ENCODE results near the gene MEF2D. TPM values are rescaled to one million over a fixed set of nuclear protein-coding genes. Genes with fewer than 3 reads are reported as not detected.
A peak's percentile ranks its signal among the peaks of the same experiment; 100 is the strongest.

MEF2D gene
- polyA plus RNA-seq, 1 donor (not counting 4 experiments of a cell fraction or from before 2014, with no cell fraction given), result 9.3 TPM

DNA sequence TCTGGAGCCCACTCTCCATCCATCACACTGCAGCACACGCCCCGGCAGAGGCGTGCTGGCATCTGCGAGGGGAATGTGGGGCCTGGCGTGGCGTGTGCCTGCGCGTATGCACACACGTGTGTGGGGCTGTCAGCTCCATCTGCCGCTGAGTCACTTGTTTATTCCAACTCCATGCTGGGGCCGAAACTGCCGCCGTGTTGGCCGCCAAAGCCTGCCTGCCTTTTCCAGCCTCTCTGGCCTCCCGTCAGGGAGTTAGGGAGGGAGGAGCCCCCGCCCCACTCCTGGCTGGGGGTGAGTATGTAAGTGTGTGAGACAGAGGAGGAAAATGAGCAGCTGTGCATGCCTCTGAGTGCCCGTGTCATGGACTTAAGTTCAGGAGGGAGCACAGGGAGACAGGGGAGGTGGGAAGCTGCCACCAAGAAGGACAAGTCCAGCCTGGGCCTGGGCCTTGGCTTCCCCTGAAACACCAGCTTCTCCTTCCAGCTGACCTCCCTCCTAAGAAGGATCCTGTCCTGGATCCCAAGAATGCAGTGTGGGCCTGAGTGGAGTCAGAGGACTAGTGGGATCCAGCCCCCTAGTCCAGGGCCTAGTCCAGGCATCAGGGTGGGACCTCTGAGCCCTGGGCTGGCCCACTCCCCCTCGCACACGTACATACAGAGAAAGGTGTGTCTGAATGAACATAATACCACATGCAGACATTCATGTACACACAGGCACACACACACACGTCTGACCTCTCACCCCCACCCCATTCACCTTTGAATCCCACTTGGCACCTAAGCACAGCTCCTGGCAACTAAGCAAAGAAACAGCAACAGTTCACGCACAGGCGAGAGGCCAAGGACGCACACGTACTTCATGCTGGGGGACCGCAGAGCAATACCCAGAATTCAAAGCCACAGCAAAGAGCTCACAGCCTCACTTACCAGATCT lies 24.7 kb downstream of the MEF2D start:
- FAIRE-seq (no peak), DNase-seq (ENCODE audit: low read depth, low spot score) (no peak)
- Histone ChIP-seq H3K4me3 (ENCODE audit: control insufficient read depth in 2 of 3, extremely low read depth in 1 of 3, insufficient read depth in 2 of 3, low read depth in 1 of 3, low read length in 3 of 3) (no peak overlapping the region), H3K27ac (ENCODE audit: control insufficient read depth, insufficient read depth, low read length) (peak overlapping the region; percentile 68), H3K36me3 (ENCODE audit: control insufficient read depth in 2 of 2, extremely low read depth in 1 of 2, insufficient read depth in 2 of 2, low read length in 2 of 2) (peaks cover 48 to 58% of the 10 kb centered on the region in 2 experiments), H3K9me1 (ENCODE audit: control insufficient read depth, extremely low read depth, insufficient read depth, low read length) (peaks cover 3% of the 10 kb centered on the region), H3K4me2 (ENCODE audit: control insufficient read depth, extremely low read depth, insufficient read depth, low read depth, low read length) (no peak overlapping the region), H3K27me3 (ENCODE audit: control insufficient read depth, extremely low read depth, insufficient read depth, low read length) (no peaks in the 10 kb centered on the region), H3K79me2 (ENCODE audit: control insufficient read depth, insufficient read depth, low read length) (no peaks in the 10 kb centered on the region), H3K4me1 (ENCODE audit: control insufficient read depth, extremely low read depth, insufficient read depth, low read length) (peaks cover 17% of the 10 kb centered on the region), H3K9me3 (ENCODE audit: control insufficient read depth, low read depth, low read length) (no peaks in the 10 kb centered on the region), H3K9ac (ENCODE audit: control insufficient read depth, extremely low read depth, insufficient read depth, low read length) (peak overlapping the region; percentile 56), H2AFZ (ENCODE audit: control insufficient read depth, low read length) (no peak overlapping the region), H4K20me1 (ENCODE audit: control insufficient read depth, extremely low read depth, insufficient read depth, low read length) (no peaks in the 10 kb centered on the region)
- no peak for TF ChIP-seq EZH2 (IDR thresholded peaks at IDR 0.05; ENCODE audit: low read length)
- TF ChIP-seq CTCF (optimal IDR thresholded peaks at IDR 0.05 in 1 of 3, IDR thresholded peaks at IDR 0.05 in 1 of 3, conservative IDR thresholded peaks at IDR 0.05 in 1 of 3; ENCODE audit: extremely low read depth in 1 of 3, insufficient read depth in 2 of 3, low read length in 3 of 3), result no peak
- dilution Hi-C loops (cut with MboI; ENCODE audit: extremely low pct_ligation_motif_present, low sequenced_read_pairs), result no loop called here

GRCh38 chr1:156474966-156475365 lies 25.6 kb downstream of the MEF2D start:
- peaks cover 3% of the 10 kb centered on the region for H3K9me1 ChIP-seq (ENCODE audit: control insufficient read depth, extremely low read depth, insufficient read depth, low read length)

More at GRCh38 chr1:156474966-156475365, 25.6 kb downstream of the MEF2D start:
- no peaks in the 10 kb centered on the region for H3K79me2 ChIP-seq (ENCODE audit: control insufficient read depth, insufficient read depth, low read length)
- no peaks in the 10 kb centered on the region for H4K20me1 ChIP-seq (ENCODE audit: control insufficient read depth, extremely low read depth, insufficient read depth, low read length)
- H3K27me3 ChIP-seq (ENCODE audit: control insufficient read depth, extremely low read depth, insufficient read depth, low read length), result no peaks in the 10 kb centered on the region
- no peak overlapping the region for H3K4me3 ChIP-seq (ENCODE audit: control insufficient read depth in 2 of 3, extremely low read depth in 1 of 3, insufficient read depth in 2 of 3, low read depth in 1 of 3, low read length in 3 of 3)
- no peak overlapping the region for H2AFZ ChIP-seq (ENCODE audit: control insufficient read depth, low read length)
- H3K36me3 ChIP-seq (ENCODE audit: control insufficient read depth in 2 of 2, extremely low read depth in 1 of 2, insufficient read depth in 2 of 2, low read length in 2 of 2), result peaks cover 46 to 52% of the 10 kb centered on the region in 2 experiments
- TF ChIP-seq EZH2 (IDR thresholded peaks at IDR 0.05; ENCODE audit: low read length) (no peak), CTCF (optimal IDR thresholded peaks at IDR 0.05 in 1 of 3, IDR thresholded peaks at IDR 0.05 in 1 of 3, conservative IDR thresholded peaks at IDR 0.05 in 1 of 3; ENCODE audit: extremely low read depth in 1 of 3, insufficient read depth in 2 of 3, low read length in 3 of 3) (no peak)
- FAIRE-seq (no peak), DNase-seq (ENCODE audit: low read depth, low spot score) (no peak)
- dilution Hi-C loops (cut with MboI; ENCODE audit: extremely low pct_ligation_motif_present, low sequenced_read_pairs), result no loop called here
- peaks cover 17% of the 10 kb centered on the region for H3K4me1 ChIP-seq (ENCODE audit: control insufficient read depth, extremely low read depth, insufficient read depth, low read length)
- H3K27ac ChIP-seq (ENCODE audit: control insufficient read depth, insufficient read depth, low read length), result no peak overlapping the region
- H3K9me3 ChIP-seq (ENCODE audit: control insufficient read depth, low read depth, low read length), result no peaks in the 10 kb centered on the region
- H3K9ac ChIP-seq (ENCODE audit: control insufficient read depth, extremely low read depth, insufficient read depth, low read length), result no peak overlapping the region
- no peak overlapping the region for H3K4me2 ChIP-seq (ENCODE audit: control insufficient read depth, extremely low read depth, insufficient read depth, low read depth, low read length)

Data from keratinocyte (primary cell).